ENCODE measurements around the gene STMND1. TPM values are rescaled to one million over a fixed set of nuclear protein-coding genes. Genes with fewer than 3 reads are reported as not detected.

The STMND1 gene
- total and polyA plus RNA-seq, 2 of the 4 experiments (the other 2 are of a cell fraction) = not detected

GRCh38 chr6:17151888-17152287 is 50.0 kb downstream of the STMND1 start:
- Histone ChIP-seq H3K9ac (ENCODE audit: low read depth, low read length) (no peak overlapping the region), H3K18ac (ENCODE audit: low read depth, low read length) (no peak overlapping the region), H2AFZ (replicated peaks; ENCODE audit: low read length, poor library complexity) (no peak overlapping the region), H4K91ac (ENCODE audit: insufficient read depth, low read depth, low read length) (no peak overlapping the region), H3K4me2 (ENCODE audit: low read depth, low read length) (no peak overlapping the region), H3K9me1 (ENCODE audit: insufficient read depth, low read length) (no peaks in the 10 kb centered on the region), H3K56ac (ENCODE audit: extremely low read depth, insufficient read depth, low read length) (no peak overlapping the region), H2BK5ac (ENCODE audit: low read depth, low read length, poor library complexity, severe bottlenecking) (no peak overlapping the region), H3K9me3 (ENCODE audit: control insufficient read depth, insufficient read depth, low read length) (peaks cover 11% of the 10 kb centered on the region), H2BK20ac (ENCODE audit: low read depth, low read length) (no peak overlapping the region), H2AK9ac (replicated peaks; ENCODE audit: low read depth, low read length, poor library complexity) (no peak overlapping the region), H3K23ac (ENCODE audit: low read depth, low read length) (no peak overlapping the region), H3K27ac (ENCODE audit: insufficient read depth, low read length) (no peak overlapping the region), H3K4me3 (ENCODE audit: insufficient read depth, low read depth, low read length) (no peak overlapping the region), H3K36me3 (ENCODE audit: control insufficient read depth, insufficient read depth, low read length) (no peaks in the 10 kb centered on the region), H4K8ac (ENCODE audit: low read depth in 2 of 2, low read length in 2 of 2) (no peak overlapping the region), H3K79me1 (ENCODE audit: low read depth in 1 of 2, low read length in 2 of 2) (no peaks in the 10 kb centered on the region), H2AK5ac (ENCODE audit: low read depth, low read length) (no peak overlapping the region), H3K27me3 (ENCODE audit: control insufficient read depth, insufficient read depth, low read length) (peaks cover 10% of the 10 kb centered on the region), H4K5ac (ENCODE audit: low read depth, low read length) (no peak overlapping the region), H2BK120ac (ENCODE audit: low read depth, low read length) (no peak overlapping the region), H3K14ac (replicated peaks; ENCODE audit: low read depth, low read length) (no peak overlapping the region), H4K20me1 (ENCODE audit: insufficient read depth, low read length) (no peaks in the 10 kb centered on the region), H3K4me1 (ENCODE audit: control insufficient read depth, insufficient read depth, low read length) (no peaks in the 10 kb centered on the region), H2BK15ac (ENCODE audit: low read depth, low read length) (no peak overlapping the region), H3K4ac (ENCODE audit: low read depth, low read length) (no peak overlapping the region)
- no peak for TF ChIP-seq SMC3 (IDR thresholded peaks at IDR 0.05; ENCODE audit: low read depth, low read length)
- TF ChIP-seq MXI1 (IDR thresholded peaks at IDR 0.05; ENCODE audit: borderline replicate concordance, low read depth, low read length) = no peak
- TF ChIP-seq POLR2A (IDR thresholded peaks at IDR 0.05; ENCODE audit: low read depth, low read length) = no peak
- TF ChIP-seq BHLHE40 (IDR thresholded peaks at IDR 0.05; ENCODE audit: low read depth, low read length) = no peak
- TF ChIP-seq RFX5 (IDR thresholded peaks at IDR 0.05; ENCODE audit: low read depth, low read length) = no peak
- TF ChIP-seq NFE2L2 (IDR thresholded peaks at IDR 0.05; ENCODE audit: low read depth, low read length) = no peak
- no peak for TF ChIP-seq ELK1 (IDR thresholded peaks at IDR 0.05; ENCODE audit: borderline replicate concordance, low read depth, low read length)
- TF ChIP-seq CHD1 (IDR thresholded peaks at IDR 0.05; ENCODE audit: low read depth, low read length) = no peak
- TF ChIP-seq RAD21 (IDR thresholded peaks at IDR 0.05; ENCODE audit: low read length) = no peak
- no peak for TF ChIP-seq MAZ (IDR thresholded peaks at IDR 0.05; ENCODE audit: borderline replicate concordance, low read depth, low read length)
- TF ChIP-seq, protein P1, sequence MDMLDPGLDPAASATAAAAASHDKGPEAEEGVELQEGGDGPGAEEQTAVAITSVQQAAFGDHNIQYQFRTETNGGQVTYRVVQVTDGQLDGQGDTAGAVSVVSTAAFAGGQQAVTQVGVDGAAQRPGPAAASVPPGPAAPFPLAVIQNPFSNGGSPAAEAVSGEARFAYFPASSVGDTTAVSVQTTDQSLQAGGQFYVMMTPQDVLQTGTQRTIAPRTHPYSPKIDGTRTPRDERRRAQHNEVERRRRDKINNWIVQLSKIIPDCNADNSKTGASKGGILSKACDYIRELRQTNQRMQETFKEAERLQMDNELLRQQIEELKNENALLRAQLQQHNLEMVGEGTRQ (IDR thresholded peaks at IDR 0.05; ENCODE audit: low read depth, low read length) = no peak
- no peak for TF ChIP-seq CEBPB (IDR thresholded peaks at IDR 0.05; ENCODE audit: low read depth, low read length)
- no peak for TF ChIP-seq CTCF (conservative IDR thresholded peaks at IDR 0.05; ENCODE audit: low read depth, low read length)
- TF ChIP-seq FOS (IDR thresholded peaks at IDR 0.05; ENCODE audit: low read depth, low read length) = no peak
- no peak for TF ChIP-seq MAFK (IDR thresholded peaks at IDR 0.05; ENCODE audit: low read depth, low read length)
- no peak for TF ChIP-seq RCOR1 (IDR thresholded peaks at IDR 0.05; ENCODE audit: insufficient replicate concordance, low read length)
- DNase-seq = no peak
- in situ Hi-C loops (cut with MboI; ENCODE audit: low sequenced_read_pairs) = loop anchor here (10.0 kb wide), 1 partner anchor 633 kb away; no protein-coding TSS in a partner anchor
- ChIA-PET CTCF (no interaction called here), POLR2A (ENCODE audit: unreplicated experiment) (no interaction called here)
- BruUV-seq (replicated peaks) = no TSS peak
- dilution Hi-C loops (cut with HindIII; ENCODE audit: low sequenced_read_pairs, unreplicated experiment) = no loop called here
- WGBS, 2 experiments (ENCODE audit: extremely low coverage in 2 of 2, insufficient read length in 1 of 2) = no CpG with 5 or more reads among the region's 3 CpGs
- intact Hi-C loops (cut with micrococcal nuclease) = loop anchor here (10.0 kb wide), 1 partner anchor 243 kb away; the partner anchor contains the start of gene CAP2
- ATAC-seq (ENCODE audit: low read depth) = no peak

Measured in IMR-90 (cell line).